H9 (cell line): ENCODE measurements around the gene NOVA2. TPM values are rescaled to one million over a fixed set of nuclear protein-coding genes. Genes with fewer than 3 reads are reported as not detected.

Experiments
- DNase-seq: peaks from one replicate; pipeline ENCODE4 v3.0.0-alpha.2; 2017
- H2AFZ ChIP-seq: one replicate; pipeline ENCODE4 v1.6.1; 2013; ENCODE audit warnings: mild to moderate bottlenecking, low read length, control low read depth, moderate library complexity
- H2AK5ac ChIP-seq: 2 replicates; pipeline ENCODE4 v1.6.1; 2013; ENCODE audit warnings: low read length, control low read depth, mixed read lengths; ENCODE audit not compliant: insufficient read length
- H2BK120ac ChIP-seq: one replicate; pipeline ENCODE4 v1.6.1; 2013; ENCODE audit warnings: low read depth, mild to moderate bottlenecking, low read length, control low read depth, inconsistent platforms; ENCODE audit not compliant: poor library complexity, severe bottlenecking
- H2BK12ac ChIP-seq: 2 replicates; pipeline ENCODE4 v1.6.1; 2013; ENCODE audit warnings: low read length, control low read depth, mixed read lengths, low read depth; ENCODE audit not compliant: insufficient read length
- H2BK15ac ChIP-seq: 2 replicates; pipeline ENCODE4 v1.6.1; 2013; ENCODE audit warnings: low read depth, low read length, control low read depth
- H2BK20ac ChIP-seq: one replicate; pipeline ENCODE4 v1.6.1; 2013; ENCODE audit warnings: low read depth, mild to moderate bottlenecking, low read length, control low read depth, inconsistent platforms; ENCODE audit not compliant: poor library complexity, severe bottlenecking
- H2BK5ac ChIP-seq: 2 replicates; pipeline ENCODE4 v1.6.1; 2013; ENCODE audit warnings: low read length, control low read depth, mixed read lengths; ENCODE audit not compliant: insufficient read length
- H3K14ac ChIP-seq: 2 replicates; pipeline ENCODE4 v1.6.1; 2013; ENCODE audit warnings: low read length, control low read depth; ENCODE audit not compliant: insufficient read depth
- H3K18ac ChIP-seq: 2 replicates; pipeline ENCODE4 v1.6.1; 2013; ENCODE audit warnings: low read depth, mild to moderate bottlenecking, mixed read lengths, low read length, control low read depth; ENCODE audit not compliant: insufficient read length
- H3K23ac ChIP-seq: 2 replicates; pipeline ENCODE4 v1.6.1; 2013; ENCODE audit warnings: low read length, control low read depth, mixed read lengths, low read depth; ENCODE audit not compliant: insufficient read length
- H3K23me2 ChIP-seq: 2 replicates; pipeline ENCODE4 v1.6.1; 2013; ENCODE audit warnings: low read depth, mild to moderate bottlenecking, mixed read lengths, low read length, control low read depth; ENCODE audit not compliant: insufficient read length, poor library complexity, severe bottlenecking
- H3K27ac ChIP-seq: 2 replicates; pipeline ENCODE4 v1.5.1; 2013; ENCODE audit warnings: low read length, control low read depth, mixed read lengths, low read depth; ENCODE audit not compliant: insufficient read length
- H3K27me3 ChIP-seq: 2 replicates; pipeline ENCODE4 v1.6.1; 2013; ENCODE audit warnings: low read length, control low read depth, inconsistent platforms; ENCODE audit not compliant: insufficient read depth
- H3K4ac ChIP-seq: 2 replicates; pipeline ENCODE4 v1.6.1; 2013; ENCODE audit warnings: low read depth, mild to moderate bottlenecking, control low read depth, inconsistent platforms, low read length, moderate library complexity
- H3K4me1 ChIP-seq: 2 replicates; pipeline ENCODE4 v1.6.1; 2013; ENCODE audit warnings: low read length, control low read depth, inconsistent platforms; ENCODE audit not compliant: insufficient read depth
- H3K4me2 ChIP-seq: 2 replicates; pipeline ENCODE4 v1.6.1; 2013; ENCODE audit warnings: low read length, control low read depth, mixed read lengths; ENCODE audit not compliant: insufficient read length, insufficient read depth
- H3K56ac ChIP-seq: 2 replicates; pipeline ENCODE4 v1.6.1; 2013; ENCODE audit warnings: low read depth, mild to moderate bottlenecking, mixed read lengths, low read length, control low read depth; ENCODE audit not compliant: insufficient read length
- H3K79me1 ChIP-seq: 2 replicates; pipeline ENCODE4 v1.6.1; 2013; ENCODE audit warnings: low read depth, mild to moderate bottlenecking, moderate library complexity, low read length, control low read depth, inconsistent platforms; ENCODE audit not compliant: insufficient read depth, poor library complexity, severe bottlenecking
- H3K79me2 ChIP-seq: 2 replicates; pipeline ENCODE4 v1.6.1; 2013; ENCODE audit warnings: low read length, control low read depth, inconsistent platforms; ENCODE audit not compliant: insufficient read depth
- H3K9ac ChIP-seq: 2 replicates; pipeline ENCODE4 v1.6.1; 2013; ENCODE audit warnings: low read length, control low read depth, mixed read lengths; ENCODE audit not compliant: insufficient read length; ENCODE audit errors: extremely low read depth
- H3K9me3 ChIP-seq: one replicate; pipeline ENCODE4 v1.6.1; 2013; ENCODE audit warnings: low read depth, low read length, inconsistent platforms; ENCODE audit not compliant: control insufficient read depth
- H3T11ph ChIP-seq: one replicate; pipeline ENCODE4 v1.6.1; 2013; ENCODE audit warnings: mild to moderate bottlenecking, low read length, control low read depth, inconsistent platforms
- H4K20me1 ChIP-seq: one replicate; pipeline ENCODE4 v1.6.1; 2013; ENCODE audit not compliant: control insufficient read depth, insufficient read length, insufficient read depth
- H4K5ac ChIP-seq: 2 replicates; pipeline ENCODE4 v1.6.1; 2013; ENCODE audit warnings: low read depth, mild to moderate bottlenecking, mixed read lengths, low read length, control low read depth; ENCODE audit not compliant: insufficient read length
- H4K8ac ChIP-seq: replicated peaks from 2 replicates; pipeline ENCODE4 v1.6.1; 2013; ENCODE audit warnings: low read length, control low read depth, mixed read lengths, low read depth; ENCODE audit not compliant: insufficient read length
- H4K91ac ChIP-seq: 2 replicates; pipeline ENCODE4 v1.6.1; 2013; ENCODE audit warnings: low read depth, mild to moderate bottlenecking, moderate library complexity, mixed read lengths, low read length, control low read depth; ENCODE audit not compliant: insufficient read length
- H3K27ac Mint-ChIP-seq, 3 experiments: 2 replicates in 2 of 3; 3 replicates in 1 of 3; pipeline ENCODE4 v1.8.0; 2020 to 2021; ENCODE audit warnings: mixed read lengths in 3 of 3, mild to moderate bottlenecking in 1 of 3, moderate library complexity in 1 of 3
- H3K27me3 Mint-ChIP-seq: 2 replicates; pipeline ENCODE4 v1.8.0; 2021; ENCODE audit warnings: low read depth, mild to moderate bottlenecking, moderate library complexity, mixed read lengths
- H3K36me3 Mint-ChIP-seq, 3 experiments: 2 replicates in 2 of 3; 3 replicates in 1 of 3; pipeline ENCODE4 v1.8.0; 2020 to 2021; ENCODE audit warnings: low read depth in 3 of 3, mixed read lengths in 3 of 3; ENCODE audit not compliant: insufficient read depth in 1 of 3
- H3K4me1 Mint-ChIP-seq, 2 experiments: 2 replicates each; pipeline ENCODE4 v1.8.0; 2020; ENCODE audit warnings: mixed read lengths in 2 of 2
- H3K4me3 Mint-ChIP-seq, 2 experiments: 2 replicates in 1 of 2; 3 replicates in 1 of 2; pipeline ENCODE4 v1.8.0; 2020 to 2021; ENCODE audit warnings: mild to moderate bottlenecking in 2 of 2, mixed read lengths in 2 of 2, moderate library complexity in 1 of 2
- H3K9me3 Mint-ChIP-seq, 2 experiments: 2 replicates in 1 of 2; 3 replicates in 1 of 2; pipeline ENCODE4 v1.8.0; 2020; ENCODE audit warnings: mild to moderate bottlenecking in 2 of 2, mixed read lengths in 2 of 2, moderate library complexity in 1 of 2
- WGBS: extraction: QIAGEN DNeasy Blood & Tissue Kit; methylation state at CpG from one replicate; pipeline ENCODE4 v1.1.7; 2013; ENCODE audit warnings: missing lambda C conversion rate, low lambda C conversion rate, mixed read lengths; ENCODE audit not compliant: insufficient read length; ENCODE audit errors: extremely low coverage; 5-methylcytosine and 5-hydroxymethylcytosine counted together
- total RNA-seq: library from RNA; stranded (reverse); gene quantifications from 2 replicates; pipeline ENCODE4 v1.2.1, GENCODE V29; 2021
- TF ChIP-seq, protein P1 (sequence below): fragments of 200-600 bp; sonication (generic); conservative IDR thresholded peaks from 3 replicates; pipeline ENCODE4 v1.8.0; 2021; ENCODE audit warnings: antibody characterized with exemption, mild to moderate bottlenecking

NOVA2 gene
- total RNA-seq, 1 experiment from 2014 or later = 8.8 TPM

DNA sequence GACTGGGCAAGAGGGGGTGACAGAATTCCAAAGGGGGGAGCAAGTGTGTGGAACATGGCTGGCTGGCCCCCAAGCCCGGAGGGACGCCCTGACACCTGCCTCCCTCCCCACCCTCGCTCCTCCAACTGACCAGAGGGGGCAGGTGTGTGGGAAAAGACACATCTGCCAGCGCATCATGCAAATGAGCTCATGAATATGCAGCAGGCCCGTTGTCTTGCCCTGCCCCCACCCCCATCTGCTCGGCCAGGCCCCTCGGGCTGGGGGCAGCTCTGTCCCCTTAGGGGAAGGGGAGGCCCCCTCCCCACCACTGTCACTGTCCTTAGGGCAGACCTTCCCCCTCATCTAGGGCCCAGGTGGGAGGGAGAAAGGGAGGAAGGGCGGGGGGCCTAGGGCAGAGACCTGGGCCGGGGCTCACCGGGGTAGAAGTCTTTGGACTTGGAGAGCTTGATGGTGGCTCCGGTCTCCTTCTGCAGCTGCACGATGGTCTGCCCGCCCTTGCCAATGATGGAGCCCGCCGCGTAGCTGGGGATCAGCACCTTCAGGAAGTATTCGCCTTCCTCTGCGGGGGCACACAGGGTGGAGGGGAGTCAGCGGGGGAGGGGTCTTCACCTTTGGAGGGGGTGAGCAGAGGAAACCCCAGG is 12.9 kb downstream of the NOVA2 start:
- TF ChIP-seq, protein P1, sequence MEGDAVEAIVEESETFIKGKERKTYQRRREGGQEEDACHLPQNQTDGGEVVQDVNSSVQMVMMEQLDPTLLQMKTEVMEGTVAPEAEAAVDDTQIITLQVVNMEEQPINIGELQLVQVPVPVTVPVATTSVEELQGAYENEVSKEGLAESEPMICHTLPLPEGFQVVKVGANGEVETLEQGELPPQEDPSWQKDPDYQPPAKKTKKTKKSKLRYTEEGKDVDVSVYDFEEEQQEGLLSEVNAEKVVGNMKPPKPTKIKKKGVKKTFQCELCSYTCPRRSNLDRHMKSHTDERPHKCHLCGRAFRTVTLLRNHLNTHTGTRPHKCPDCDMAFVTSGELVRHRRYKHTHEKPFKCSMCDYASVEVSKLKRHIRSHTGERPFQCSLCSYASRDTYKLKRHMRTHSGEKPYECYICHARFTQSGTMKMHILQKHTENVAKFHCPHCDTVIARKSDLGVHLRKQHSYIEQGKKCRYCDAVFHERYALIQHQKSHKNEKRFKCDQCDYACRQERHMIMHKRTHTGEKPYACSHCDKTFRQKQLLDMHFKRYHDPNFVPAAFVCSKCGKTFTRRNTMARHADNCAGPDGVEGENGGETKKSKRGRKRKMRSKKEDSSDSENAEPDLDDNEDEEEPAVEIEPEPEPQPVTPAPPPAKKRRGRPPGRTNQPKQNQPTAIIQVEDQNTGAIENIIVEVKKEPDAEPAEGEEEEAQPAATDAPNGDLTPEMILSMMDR = peak; percentile 61
- Histone ChIP-seq H3K23ac (no peak overlapping the region), H4K20me1 (peaks cover 3% of the 10 kb centered on the region), H4K5ac (no peak overlapping the region), H2BK12ac (no peak overlapping the region), H4K8ac (no peak overlapping the region), H3K4ac (no peak overlapping the region), H3K23me2 (peaks cover 2% of the 10 kb centered on the region), H3K18ac (no peak overlapping the region), H3K79me1 (no peaks in the 10 kb centered on the region), H3K14ac (no peak overlapping the region), H3K4me1 (no peaks in the 10 kb centered on the region), H2BK20ac (no peak overlapping the region), H3K56ac (no peak overlapping the region), H3K79me2 (no peaks in the 10 kb centered on the region), H3K27me3 (no peaks in the 10 kb centered on the region), H2AFZ (no peak overlapping the region), H4K91ac (no peak overlapping the region), H2BK5ac (no peak overlapping the region), H3K27ac (no peak overlapping the region), H3K9me3 (no peaks in the 10 kb centered on the region), H2BK120ac (no peak overlapping the region), H2BK15ac (no peak overlapping the region), H3K4me2 (no peak overlapping the region), H3T11ph (no peak overlapping the region), H2AK5ac (no peak overlapping the region), H3K9ac (no peak overlapping the region)
- Mint-ChIP-seq H3K27me3 (peaks cover 50% of the 10 kb centered on the region), H3K36me3 (peaks cover 6 to 26% (median 7%) of the 10 kb centered on the region in 3 experiments; a peak in 6 of 7 replicates), H3K9me3 (no peaks in the 10 kb centered on the region), H3K4me1 (peaks cover 11 to 21% of the 10 kb centered on the region in 2 experiments), H3K4me3 (peak overlapping the region; percentile 38 to 67), H3K27ac (peak overlapping the region in 1 of 3 experiments; percentile 36; a peak in 2 of 7 replicates)
- DNase-seq = peak; percentile 87
- WGBS = no CpG with 5 or more reads among the region's 19 CpGs
